Fibroblast of peridontal ligament (primary cell): ENCODE results near the gene BNIP5.
A peak's percentile ranks its signal among the peaks of the same experiment; 100 is the strongest.

Experiments used
- DNase-seq: peaks from one replicate; pipeline ENCODE4 v3.0.0-alpha.2; 2010; ENCODE audit errors: extremely low read depth

BNIP5 gene, protein sequence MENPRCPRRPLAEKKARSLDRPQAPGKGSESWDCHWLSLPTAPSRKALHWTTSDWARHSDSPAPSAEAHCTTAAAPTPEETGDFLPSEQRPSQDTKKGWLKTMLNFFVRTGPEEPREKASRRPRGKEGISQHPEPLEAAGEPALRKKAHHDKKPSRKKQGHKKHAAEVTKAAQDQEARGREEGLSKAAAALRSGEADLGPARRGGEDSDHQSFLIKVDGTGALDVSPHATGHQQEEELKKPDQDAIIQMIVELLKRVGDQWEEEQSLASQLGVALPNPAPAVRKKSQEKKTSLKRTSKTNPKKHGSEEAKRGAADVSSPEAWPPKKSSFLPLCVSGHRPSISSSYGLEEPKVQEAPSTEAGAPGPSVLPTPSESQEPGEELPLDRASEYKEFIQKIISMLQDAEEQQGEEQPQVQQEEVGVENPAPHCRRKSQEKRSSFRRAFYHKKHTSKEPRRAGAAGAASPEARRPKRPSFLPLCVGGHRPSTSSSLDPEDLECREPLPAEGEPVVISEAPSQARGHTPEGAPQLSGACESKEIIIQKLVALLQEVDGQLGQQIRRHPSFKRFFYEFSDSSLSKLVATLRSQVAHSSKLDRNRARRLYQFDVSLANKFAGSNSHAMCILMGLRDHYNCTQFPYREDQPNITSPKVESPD

GRCh38 chr6:36336779-36337241 is at the start of gene BNIP5:
Gene BNIP5, minus strand, starts transcription at chr6:36336888. Its CDS starts 6,198 bp downstream, at chr6:36330690.
- no peak for DNase-seq

DNA sequence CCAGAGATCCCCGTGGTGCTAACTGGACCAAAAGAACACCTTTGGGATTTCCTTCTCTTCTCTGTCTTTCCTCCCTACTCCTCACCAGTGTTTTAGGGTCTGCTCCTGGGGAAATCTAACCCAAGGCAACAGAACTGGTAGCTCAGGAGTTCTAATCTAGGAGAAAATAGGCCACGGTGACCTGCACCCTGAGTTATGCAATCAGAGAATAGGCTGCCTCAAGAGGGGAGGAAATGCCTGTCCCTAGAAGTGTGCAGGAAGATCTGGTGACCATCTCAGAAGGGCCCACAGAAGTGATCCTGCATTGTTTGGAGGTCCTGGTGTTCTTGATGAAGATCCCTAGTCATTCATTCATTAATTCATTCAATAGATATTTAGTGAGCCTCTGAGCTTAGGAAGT is 47.4 kb upstream of the BNIP5 start:
- no peak for DNase-seq

DNA sequence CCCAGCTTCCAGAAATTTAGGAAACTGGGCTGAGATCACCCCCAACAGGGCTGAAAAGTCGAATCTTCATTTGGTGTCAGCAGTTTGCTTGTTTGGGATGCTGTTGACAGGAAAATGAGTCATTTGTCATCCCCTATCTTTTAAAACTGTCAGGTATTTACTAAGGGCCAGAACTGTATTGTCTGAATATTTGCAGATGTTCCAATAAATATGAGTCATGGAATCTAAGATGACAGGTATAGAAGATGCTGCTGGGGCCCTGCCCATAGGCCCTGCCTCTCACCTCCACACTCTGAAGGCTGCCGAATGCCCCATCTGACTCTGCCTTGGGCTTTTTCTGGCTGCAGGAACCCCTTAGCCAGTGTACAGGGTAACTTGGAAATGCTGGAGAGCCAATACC is 46.9 kb upstream of the BNIP5 start:
- DNase-seq: no peak

GRCh38 chr6:36382976-36383375 is 46.3 kb upstream of the BNIP5 start:
- no peak for DNase-seq

DNA sequence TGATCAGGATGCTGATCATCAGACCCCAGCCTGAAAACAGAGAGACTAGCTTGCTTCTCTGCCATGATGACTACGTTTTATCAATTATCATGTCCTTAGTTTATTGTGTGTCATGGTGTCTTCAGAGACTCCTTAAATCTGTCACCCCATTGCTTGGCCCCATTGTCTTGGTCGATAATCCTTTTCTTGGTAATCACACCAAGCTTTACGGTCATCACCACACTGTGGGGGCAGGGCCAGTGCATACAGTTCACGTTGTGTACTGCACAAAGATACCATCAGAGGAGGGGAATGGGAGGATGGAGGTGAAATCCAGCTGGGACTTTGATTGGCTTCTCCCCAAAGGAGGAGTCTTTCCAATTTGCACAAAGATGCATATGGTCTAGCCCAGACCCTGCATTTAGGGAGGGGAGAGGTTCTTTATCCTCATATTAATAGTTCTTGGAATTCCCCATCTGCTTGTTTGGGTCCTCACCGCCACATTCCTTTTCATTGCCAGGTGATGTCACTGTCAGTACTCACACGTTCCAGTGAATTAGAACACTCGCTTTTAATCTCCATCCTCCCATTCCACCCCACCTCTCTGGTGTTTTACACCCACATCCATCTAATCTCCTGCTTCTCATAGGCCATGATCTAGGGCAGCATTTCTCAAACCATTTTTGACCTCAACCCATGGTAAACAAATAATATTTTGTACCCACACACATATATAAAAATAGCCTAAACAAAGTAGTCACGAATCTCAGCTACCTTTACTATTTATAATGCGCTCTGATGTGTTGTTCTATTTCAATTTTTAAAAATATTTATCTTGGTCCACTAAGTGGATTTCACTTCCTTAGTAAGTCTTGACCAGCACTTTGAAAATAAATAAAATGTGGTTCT is 45.1 kb upstream of the BNIP5 start:
- DNase-seq: no peak

DNA sequence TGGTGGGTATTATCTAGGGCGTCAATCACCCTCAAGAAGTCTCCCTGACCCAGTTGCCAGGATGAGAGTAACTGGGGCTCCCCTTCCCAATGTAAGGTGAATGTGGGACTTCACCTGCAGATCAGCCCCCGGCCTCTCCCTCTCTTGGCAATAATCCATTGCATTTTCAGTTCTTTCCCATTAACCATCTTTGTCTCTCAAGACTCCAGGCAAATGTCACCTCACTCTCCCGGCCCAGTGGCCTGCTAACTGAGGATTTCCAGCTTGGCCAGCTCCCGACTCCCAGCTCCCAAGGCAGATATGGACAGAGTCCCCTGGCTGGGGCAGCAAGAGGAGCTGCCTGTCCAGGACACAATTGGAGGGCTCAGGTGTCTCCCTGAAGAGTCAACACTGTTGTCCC is 43.5 kb upstream of the BNIP5 start:
- DNase-seq: no peak

DNA sequence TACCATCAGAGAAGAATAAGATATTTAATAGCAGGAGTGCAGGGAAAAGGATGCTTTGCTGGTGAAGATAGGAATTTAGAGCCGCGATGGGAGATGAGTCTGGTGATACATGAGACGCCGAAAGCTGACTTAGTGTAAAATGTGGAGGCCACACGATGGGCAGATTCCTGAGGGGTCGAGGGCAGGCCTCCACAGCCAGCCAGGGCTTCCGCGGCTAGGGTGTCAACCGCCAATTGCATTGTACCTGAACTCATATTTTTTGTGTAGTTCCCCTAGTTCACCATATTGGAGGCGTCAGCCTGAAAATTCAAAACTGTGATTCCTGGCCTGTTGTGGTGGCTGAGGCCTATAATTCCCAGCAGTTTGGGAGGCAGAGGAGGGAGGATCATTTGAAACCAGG is 42.2 kb upstream of the BNIP5 start:
- DNase-seq: no peak

DNA sequence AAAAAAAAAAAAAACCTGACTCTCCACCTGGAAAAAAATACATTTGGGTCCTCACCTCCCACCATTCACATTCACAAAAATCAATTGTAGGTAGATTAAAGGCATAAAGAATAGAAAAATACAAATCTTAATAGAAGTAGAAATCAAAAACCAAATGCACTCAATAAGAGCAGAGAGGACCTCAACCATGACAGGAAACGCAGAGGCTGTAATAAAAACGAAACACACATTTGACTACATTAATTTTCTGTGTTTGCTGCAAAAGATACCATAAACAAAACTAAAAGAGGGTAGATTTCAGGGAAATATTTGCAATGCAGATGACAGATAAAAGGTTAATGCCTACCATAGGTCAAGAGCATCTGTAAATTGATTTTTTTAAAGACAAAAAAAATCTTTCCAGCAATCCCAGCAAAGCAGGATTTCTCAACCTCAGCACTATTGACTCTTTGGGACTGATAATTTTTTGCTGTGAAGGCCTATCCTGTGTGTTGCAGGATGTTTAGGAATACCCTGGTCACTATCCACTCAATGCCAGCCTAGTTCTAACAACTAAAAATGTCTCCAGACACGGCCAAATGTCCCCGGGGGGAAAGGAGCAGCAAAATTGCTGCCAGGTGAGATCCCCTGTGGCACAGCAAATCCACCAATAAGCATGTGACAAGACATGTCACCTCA is 41.7 kb upstream of the BNIP5 start:
- no peak for DNase-seq

DNA sequence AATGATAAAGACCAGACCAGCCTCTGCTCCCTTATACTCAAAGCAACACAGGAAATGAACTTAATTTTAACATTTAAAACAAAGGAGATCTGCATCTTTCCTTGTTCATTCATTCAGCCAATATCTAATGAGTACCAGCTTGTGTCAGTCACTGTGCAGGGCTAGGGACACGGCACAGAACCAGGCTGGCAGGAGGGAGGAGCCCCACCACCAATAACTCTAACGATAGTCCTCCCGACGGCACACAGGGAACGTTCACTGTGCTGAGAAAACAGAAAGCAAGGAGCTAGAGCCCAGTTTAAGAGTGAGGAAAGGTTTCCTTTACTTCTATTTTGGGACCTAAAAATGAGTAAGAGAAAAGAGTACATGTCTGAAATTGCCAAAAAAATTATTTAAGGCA is 40.9 kb upstream of the BNIP5 start:
- no peak for DNase-seq

DNA sequence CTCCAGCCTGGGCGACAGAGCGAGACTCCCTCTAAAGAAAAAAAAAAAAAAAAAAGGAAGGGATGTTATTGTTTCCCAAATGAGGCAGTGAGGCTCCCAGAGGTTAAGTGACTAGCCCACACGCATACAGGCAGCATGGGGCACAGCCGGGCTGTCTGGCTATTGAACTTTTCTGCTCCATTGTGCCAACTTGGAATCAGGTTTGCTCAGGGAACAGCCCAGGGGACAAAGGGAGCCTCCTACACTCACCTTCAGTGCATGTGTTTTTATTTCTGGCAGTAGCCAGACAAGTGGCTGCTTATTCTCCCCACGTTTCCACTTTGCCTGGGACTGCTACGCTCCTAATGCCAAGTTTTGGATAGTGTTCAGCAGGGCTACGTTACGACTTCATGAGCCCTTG is 40.1 kb upstream of the BNIP5 start:
- no peak for DNase-seq

DNA sequence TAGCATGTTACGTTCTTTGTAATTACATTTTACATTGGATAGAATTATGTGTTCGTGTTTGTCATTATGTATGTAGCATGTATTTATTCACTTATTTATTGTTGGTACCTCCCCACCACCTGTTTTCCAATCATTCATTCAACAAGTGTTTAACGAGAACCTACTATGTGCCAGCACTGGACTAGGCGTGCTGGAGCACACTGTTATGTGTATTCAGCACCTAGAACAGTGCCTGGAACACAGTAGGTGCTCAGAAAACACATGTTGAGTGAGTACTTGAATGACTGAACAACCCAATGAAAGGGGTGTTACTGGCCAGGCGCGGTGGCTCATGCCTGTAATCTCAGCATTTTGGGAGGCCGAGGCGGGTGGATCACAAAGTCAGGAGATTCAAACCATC is 39.5 kb upstream of the BNIP5 start:
- DNase-seq: no peak

DNA sequence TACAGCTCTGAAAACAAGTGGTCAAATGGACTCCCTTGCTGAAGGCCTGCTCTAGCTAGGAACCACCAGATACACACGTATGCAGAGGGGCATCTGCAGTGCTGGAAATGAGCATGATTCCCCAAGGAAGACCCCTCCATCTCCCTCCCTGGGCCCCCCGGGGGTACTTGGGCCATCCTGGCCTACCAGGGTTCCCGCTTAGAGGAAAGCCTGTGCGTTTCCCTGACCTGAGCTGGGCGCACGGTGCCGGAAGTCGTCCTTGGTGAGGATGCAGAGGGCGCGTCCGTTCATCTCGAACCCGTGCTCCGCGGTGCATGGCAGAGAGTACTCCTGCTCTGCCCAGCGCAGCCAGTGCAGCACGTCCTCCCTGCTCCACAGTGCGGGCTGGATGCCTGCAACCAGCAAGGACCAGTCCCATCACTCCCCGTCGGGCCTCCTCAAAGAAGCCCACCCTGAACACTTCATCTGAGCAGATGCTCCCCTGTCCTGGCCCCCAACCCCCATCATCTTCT is 39.0 kb upstream of the BNIP5 start:
- DNase-seq: no peak

GRCh38 chr6:36374972-36375371 is 38.3 kb upstream of the BNIP5 start:
- DNase-seq: peak; percentile 35

- no peak for DNase-seq
Measured at GRCh38 chr6:36374194-36374593, 37.5 kb upstream of the BNIP5 start.

GRCh38 chr6:36373368-36374019 is 36.8 kb upstream of the BNIP5 start:
- DNase-seq: no peak

- DNase-seq: no peak
Measured at GRCh38 chr6:36372088-36372487, 35.4 kb upstream of the BNIP5 start.

- no peak for DNase-seq
Measured at GRCh38 chr6:36371211-36371610, 34.5 kb upstream of the BNIP5 start.

- DNase-seq: no peak
Measured at GRCh38 chr6:36370638-36371037, 34.0 kb upstream of the BNIP5 start.

GRCh38 chr6:36368921-36369865 is 32.5 kb upstream of the BNIP5 start:
- peak; percentile 94 for DNase-seq

- no peak for DNase-seq
Measured at GRCh38 chr6:36368421-36368820, 31.7 kb upstream of the BNIP5 start.
